Adrenal gland (tissue), 12 donors: ENCODE data around the gene DHX58. TPM values are rescaled to one million over a fixed set of nuclear protein-coding genes. Genes with fewer than 3 reads are reported as not detected.

Source experiments
- DNase-seq, 7 donors: peaks; one replicate each; pipeline ENCODE4 v3.0.0-alpha.2; 2019 to 2020
- H3K27ac ChIP-seq, 5 donors: fragments of 200-600 bp; sonication (generic) in 4 of 5; 1 replicate in 3 of 5; 2 replicates in 2 of 5; pipeline versions ENCODE4 v1.5.1 to v1.8.0; 2016 to 2020; ENCODE audit warnings: mild to moderate bottlenecking in 1 of 5
- H3K27me3 ChIP-seq: fragments of 200-600 bp; 2 replicates; pipeline ENCODE4 v1.8.0; 2021
- H3K36me3 ChIP-seq, 2 donors: fragments of 200-600 bp; replicated peaks in 1 of 2; 1 replicate in 1 of 2; 2 replicates in 1 of 2; pipeline versions ENCODE4 v1.5.1 to v1.8.0; 2018 to 2022
- H3K4me1 ChIP-seq, 2 donors: fragments of 200-600 bp; replicated peaks in 1 of 2; 1 replicate in 1 of 2; 2 replicates in 1 of 2; pipeline versions ENCODE4 v1.5.1 to v1.8.0; 2018 to 2021
- H3K4me3 ChIP-seq, 4 donors: fragments of 200-600 bp; sonication (generic) in 3 of 4; one replicate each; pipeline ENCODE4 v1.5.1; 2016 to 2018
- H3K9me3 ChIP-seq, 3 donors: fragments of 200-600 bp; sonication (generic) in 1 of 3; replicated peaks in 1 of 3; 1 replicate in 2 of 3; 2 replicates in 1 of 3; pipeline versions ENCODE4 v1.5.1 to v1.8.0; 2016 to 2021
- CTCF ChIP-seq, 6 experiments: fragments of 450-650 bp in 4 of 6; fragments of 200-600 bp in 2 of 6; sonication (generic) in 1 of 6; IDR thresholded peaks; 1 replicate in 5 of 6; 2 replicates in 1 of 6; pipeline versions ENCODE4 v1.5.1 to v1.8.0; 2016 to 2021; ENCODE audit warnings: antibody characterized with exemption in 6 of 6, mild to moderate bottlenecking in 2 of 6, moderate library complexity in 1 of 6
- POLR2A ChIP-seq, 2 donors: fragments of 450-650 bp; IDR thresholded peaks; one replicate each; pipeline ENCODE4 v1.6.1; 2017; ENCODE audit warnings: antibody characterized with exemption in 2 of 2, mild to moderate bottlenecking in 2 of 2, moderate library complexity in 1 of 2
- WGBS, 4 donors: extraction: QIAGEN DNeasy Blood & Tissue Kit in 2 of 4; methylation state at CpG; one replicate each; pipeline versions ENCODE4 v1.1.5 to v1.1.7; 2013 to 2017; 5-methylcytosine and 5-hydroxymethylcytosine counted together
- intact Hi-C, 2 donors: fragments of 100-400 bp; cut with DNase I; formaldehyde crosslinking; loops; one replicate each; pipeline versions ENCODE4 v1.14.1 to v1.15.0; 2022 to 2023
- polyA plus RNA-seq, 3 donors: library from polyadenylated mRNA; stranded (reverse); fragments of 200-250 nt in 2 of 3; fragments of 350-450 nt in 1 of 3; fragmentation: Illumina TruSeq in 1 of 3; extraction: RNeasy Lipid Tissue Mini Kit (QIAGEN cat#74804) in 1 of 3; gene quantifications; one replicate each; pipeline ENCODE4 v1.2.3, GENCODE V29; 2013 to 2014
- total RNA-seq, 9 donors: library from RNA; depleted of rRNA in 4 of 9; stranded (reverse); fragments of >200 nt in 4 of 9; fragments of 120-200 nt in 1 of 9; fragmentation: NEBNext Ultra II Directional in 1 of 9; extraction: Animal tissue kit (Norgen Biotek cat#: 25700) in 1 of 9; gene quantifications; one replicate each; pipeline versions ENCODE4 v1.1.0 to v1.2.4, GENCODE V29; 2013 to 2023
- donor health status: healthy with polysubstance abuse.
- donor health status: Bipolar disorder and iron deficiency.
- donor health status: DM: yes; HTN: yes; CAD: no.
- donor health status: DM: no; HTN: no; CAD: no.
- donor health status: DM: no; HTN: no; CAD: no.
- donor health status: DM: yes; HTN: yes; CAD: no.

Gene DHX58
- total and polyA plus RNA-seq, 12 donors, result 16.3 to 117 (median 31.9) TPM

DNA sequence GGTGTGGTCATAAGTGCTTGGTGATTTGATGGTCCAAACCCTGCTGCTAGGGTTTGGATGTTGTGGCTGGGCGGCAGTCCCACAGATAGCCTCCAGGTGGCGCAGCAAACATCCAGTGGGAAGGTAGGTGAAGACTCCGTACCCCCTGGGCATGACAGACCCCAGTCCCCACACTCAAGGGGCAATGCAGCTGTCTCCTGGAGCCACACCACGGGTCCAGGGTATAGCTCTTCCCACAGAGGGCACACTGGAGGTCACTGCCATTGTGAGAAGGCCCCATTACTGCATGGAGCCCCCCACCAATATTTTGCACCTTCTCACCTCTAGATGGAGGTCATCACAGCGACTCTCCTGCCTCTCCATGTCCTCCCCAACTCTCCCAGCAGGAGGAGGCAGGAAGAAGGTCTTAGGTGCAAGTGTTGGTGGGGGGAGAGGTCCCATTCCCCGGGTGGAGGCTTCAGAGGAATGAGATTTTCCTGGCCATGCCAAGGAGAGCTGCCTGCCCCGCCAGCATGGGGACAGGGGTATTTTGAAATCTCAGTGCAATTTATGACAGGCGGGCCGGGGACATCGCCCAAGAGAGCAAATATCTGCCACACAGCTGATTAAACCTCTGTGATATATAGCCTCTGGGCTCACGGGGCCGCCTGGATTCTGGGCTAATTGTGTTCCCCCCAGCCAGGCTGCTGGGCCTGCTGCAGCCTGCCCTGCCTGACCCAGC lies 45.0 kb downstream of the DHX58 start:
- peaks cover 1 to 5% of the 10 kb centered on the region in 2 donors for H3K4me1 ChIP-seq
- no peak for TF ChIP-seq POLR2A (IDR thresholded peaks at IDR 0.05)
- peak; percentile 64 to 92 (median 85) for TF ChIP-seq CTCF (IDR thresholded peaks at IDR 0.05)
- H3K9me3 ChIP-seq, result no peaks in the 10 kb centered on the region
- intact Hi-C loops, result loop anchor here in 1 of 2 donors (5.0 kb wide), 1 partner anchor 35 kb away; no protein-coding TSS in a partner anchor
- peak; percentile 51 to 84 (median 68) for DNase-seq
- no peaks in the 10 kb centered on the region for H3K36me3 ChIP-seq
- no peak overlapping the region for H3K27ac ChIP-seq
- peaks cover 12% of the 10 kb centered on the region for H3K27me3 ChIP-seq
- WGBS, 4 donors, result 28 to 69% (median 29%) methylated on average over 7 to 12 of the region's 12 CpGs
- no peak overlapping the region for H3K4me3 ChIP-seq

GRCh38 chr17:42065201-42065600 lies 47.3 kb downstream of the DHX58 start:
- intact Hi-C loops, result loop anchor here in 1 of 2 donors (5.0 kb wide), 1 partner anchor 37 kb away; no protein-coding TSS in a partner anchor
- no peak for TF ChIP-seq POLR2A (IDR thresholded peaks at IDR 0.05)
- TF ChIP-seq CTCF (IDR thresholded peaks at IDR 0.05), result no peak
- no peaks in the 10 kb centered on the region for H3K9me3 ChIP-seq
- H3K27ac ChIP-seq, result no peak overlapping the region
- no peaks in the 10 kb centered on the region for H3K4me1 ChIP-seq
- H3K4me3 ChIP-seq, result no peak overlapping the region
- H3K27me3 ChIP-seq, result no peaks in the 10 kb centered on the region
- 54 to 79% (median 63%) methylated on average over 2 of the region's 2 CpGs for WGBS, 4 donors
- H3K36me3 ChIP-seq, result no peaks in the 10 kb centered on the region
- DNase-seq, result no peak

GRCh38 chr17:42062681-42063080 lies 49.8 kb downstream of the DHX58 start:
- WGBS, 4 donors, result 76 to 86% (median 81%) methylated on average over 7 to 14 of the region's 14 CpGs
- Histone ChIP-seq H3K4me1 (no peaks in the 10 kb centered on the region), H3K9me3 (no peaks in the 10 kb centered on the region), H3K27me3 (no peaks in the 10 kb centered on the region), H3K4me3 (no peak overlapping the region), H3K27ac (no peak overlapping the region), H3K36me3 (no peaks in the 10 kb centered on the region)
- DNase-seq, result no peak
- intact Hi-C loops, result no loop called here
- TF ChIP-seq CTCF (IDR thresholded peaks at IDR 0.05) (no peak), POLR2A (IDR thresholded peaks at IDR 0.05) (no peak)

- Histone ChIP-seq H3K27me3 (no peaks in the 10 kb centered on the region), H3K9me3 (no peaks in the 10 kb centered on the region), H3K4me3 (no peak overlapping the region), H3K36me3 (no peaks in the 10 kb centered on the region), H3K27ac (no peak overlapping the region), H3K4me1 (no peaks in the 10 kb centered on the region)
- intact Hi-C loops, result no loop called here
- no peak for DNase-seq
- no peak for TF ChIP-seq POLR2A (IDR thresholded peaks at IDR 0.05)
- no peak for TF ChIP-seq CTCF (IDR thresholded peaks at IDR 0.05)
- 64 to 70% (median 67%) methylated on average over 5 of the region's 5 CpGs for WGBS, 4 donors
These were observed 50.6 kb downstream of the DHX58 start for GRCh38 chr17:42061646-42062487.
